HFFc6 (cell line): ENCODE data around the gene GTF2H4. TPM values are rescaled to one million over a fixed set of nuclear protein-coding genes. Genes with fewer than 3 reads are reported as not detected.
A peak's percentile ranks its signal among the peaks of the same experiment; 100 is the strongest.

Source experiments
- DNase-seq: peaks from one replicate; pipeline ENCODE4 v3.0.0-alpha.2; 2018
- H3K27ac Mint-ChIP-seq: 2 replicates; pipeline ENCODE4 v1.8.0; 2020; ENCODE audit warnings: mild to moderate bottlenecking, mixed read lengths
- H3K27me3 Mint-ChIP-seq: 2 replicates; pipeline ENCODE4 v1.8.0; 2021; ENCODE audit warnings: mild to moderate bottlenecking, moderate library complexity, mixed read lengths; ENCODE audit not compliant: insufficient read depth
- H3K36me3 Mint-ChIP-seq: 2 replicates; pipeline ENCODE4 v1.8.0; 2021; ENCODE audit warnings: low read depth, mixed read lengths
- H3K4me1 Mint-ChIP-seq: 2 replicates; pipeline ENCODE4 v1.8.0; 2020; ENCODE audit warnings: low read depth, mixed read lengths
- H3K4me3 Mint-ChIP-seq: 2 replicates; pipeline ENCODE4 v1.8.0; 2020; ENCODE audit warnings: mild to moderate bottlenecking, moderate library complexity, mixed read lengths
- H3K9me3 Mint-ChIP-seq: 2 replicates; pipeline ENCODE4 v1.8.0; 2020; ENCODE audit warnings: mild to moderate bottlenecking, mixed read lengths
- total RNA-seq, 6 experiments: library from RNA; stranded (reverse); fragmentation: NEBNext Ultra II Directional; extraction: Animal tissue kit (Norgen Biotek cat#: 25700); gene quantifications; 2 replicates in 1 of 6; 3 replicates in 5 of 6; pipeline ENCODE4 v1.2.3, GENCODE V29; 2021
- TF ChIP-seq, protein P1 (sequence below): fragments of 200-600 bp; sonication (generic); IDR thresholded peaks from 2 replicates; pipeline ENCODE4 v1.5.0; 2021; ENCODE audit warnings: antibody characterized with exemption, mild to moderate bottlenecking

The GTF2H4 gene
- total RNA-seq, 6 experiments from 2014 or later: 23.9 to 27.1 (median 26.5) TPM

DNA sequence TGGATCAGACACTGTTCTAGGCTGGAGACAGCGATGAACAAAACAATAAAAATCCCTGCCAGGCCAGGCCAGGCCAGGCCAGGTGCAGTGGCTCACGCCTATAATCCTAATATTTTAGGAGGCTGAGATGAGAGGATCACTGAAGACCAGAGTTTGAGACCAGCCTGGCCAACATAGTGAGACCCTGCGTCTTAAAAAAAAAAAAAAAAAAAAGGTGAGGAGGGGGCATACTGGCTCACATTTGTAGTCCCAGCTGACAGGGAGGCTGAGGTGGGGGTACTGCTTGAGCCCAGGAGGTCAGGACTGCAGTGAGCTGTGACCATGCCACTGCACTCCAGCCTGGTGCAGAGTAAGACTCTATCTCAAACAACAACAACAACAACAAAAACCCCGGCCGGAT, 37.3 kb downstream of the GTF2H4 start:
- Mint-ChIP-seq H3K9me3 (no peaks in the 10 kb centered on the region), H3K4me3 (no peak overlapping the region), H3K4me1 (peaks cover 14% of the 10 kb centered on the region), H3K36me3 (no peaks in the 10 kb centered on the region), H3K27me3 (peaks cover 49% of the 10 kb centered on the region), H3K27ac (no peak overlapping the region)
- TF ChIP-seq, protein P1, sequence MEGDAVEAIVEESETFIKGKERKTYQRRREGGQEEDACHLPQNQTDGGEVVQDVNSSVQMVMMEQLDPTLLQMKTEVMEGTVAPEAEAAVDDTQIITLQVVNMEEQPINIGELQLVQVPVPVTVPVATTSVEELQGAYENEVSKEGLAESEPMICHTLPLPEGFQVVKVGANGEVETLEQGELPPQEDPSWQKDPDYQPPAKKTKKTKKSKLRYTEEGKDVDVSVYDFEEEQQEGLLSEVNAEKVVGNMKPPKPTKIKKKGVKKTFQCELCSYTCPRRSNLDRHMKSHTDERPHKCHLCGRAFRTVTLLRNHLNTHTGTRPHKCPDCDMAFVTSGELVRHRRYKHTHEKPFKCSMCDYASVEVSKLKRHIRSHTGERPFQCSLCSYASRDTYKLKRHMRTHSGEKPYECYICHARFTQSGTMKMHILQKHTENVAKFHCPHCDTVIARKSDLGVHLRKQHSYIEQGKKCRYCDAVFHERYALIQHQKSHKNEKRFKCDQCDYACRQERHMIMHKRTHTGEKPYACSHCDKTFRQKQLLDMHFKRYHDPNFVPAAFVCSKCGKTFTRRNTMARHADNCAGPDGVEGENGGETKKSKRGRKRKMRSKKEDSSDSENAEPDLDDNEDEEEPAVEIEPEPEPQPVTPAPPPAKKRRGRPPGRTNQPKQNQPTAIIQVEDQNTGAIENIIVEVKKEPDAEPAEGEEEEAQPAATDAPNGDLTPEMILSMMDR: no peak
- DNase-seq: no peak

DNA sequence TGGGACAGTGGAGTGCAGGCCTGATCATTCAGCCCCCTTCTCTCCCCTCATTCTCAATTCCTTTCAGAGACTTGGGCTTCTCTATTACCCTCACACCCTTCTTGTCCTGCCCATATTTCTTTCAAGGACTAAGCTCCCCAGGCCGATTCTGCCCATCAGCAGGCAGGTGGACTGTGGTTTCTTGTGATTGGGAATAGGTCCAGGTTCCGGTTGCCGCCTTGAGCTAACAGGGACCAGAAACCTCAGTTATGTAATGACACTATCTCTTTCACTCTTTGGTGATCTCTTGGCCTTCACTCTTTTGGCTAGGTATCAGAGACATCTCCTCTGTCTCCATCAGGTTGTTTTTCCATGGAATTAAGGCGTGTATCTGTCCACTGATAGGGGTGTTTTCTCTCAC, 39.2 kb downstream of the GTF2H4 start:
- peaks cover 58% of the 10 kb centered on the region for H3K27me3 Mint-ChIP-seq
- H3K36me3 Mint-ChIP-seq: no peaks in the 10 kb centered on the region
- DNase-seq: no peak
- no peak overlapping the region for H3K4me3 Mint-ChIP-seq
- TF ChIP-seq, protein P1: no peak
- no peak overlapping the region for H3K27ac Mint-ChIP-seq
- H3K9me3 Mint-ChIP-seq: no peaks in the 10 kb centered on the region
- H3K4me1 Mint-ChIP-seq: peaks cover 10% of the 10 kb centered on the region

DNA sequence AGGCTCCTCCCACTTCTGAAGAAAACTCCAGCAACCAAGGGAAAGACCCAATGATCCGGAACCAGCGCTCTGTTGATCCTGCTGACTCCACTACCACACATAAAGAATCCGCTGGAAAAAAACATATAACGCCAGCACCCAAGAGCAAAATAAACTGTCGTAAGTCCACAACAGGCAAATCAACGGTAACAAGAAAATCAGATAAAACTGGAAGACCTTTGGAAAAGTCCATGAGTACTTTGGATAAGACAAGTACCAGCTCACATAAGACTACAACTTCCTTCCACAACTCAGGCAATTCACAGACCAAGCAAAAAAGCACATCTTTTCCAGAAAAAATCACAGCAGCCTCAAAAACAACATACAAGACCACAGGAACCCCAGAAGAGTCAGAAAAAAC, 40.8 kb downstream of the GTF2H4 start:
- no peaks in the 10 kb centered on the region for H3K36me3 Mint-ChIP-seq
- H3K27ac Mint-ChIP-seq: no peak overlapping the region
- no peaks in the 10 kb centered on the region for H3K4me1 Mint-ChIP-seq
- H3K27me3 Mint-ChIP-seq: peaks cover 65% of the 10 kb centered on the region
- no peaks in the 10 kb centered on the region for H3K9me3 Mint-ChIP-seq
- no peak for DNase-seq
- no peak overlapping the region for H3K4me3 Mint-ChIP-seq
- TF ChIP-seq, protein P1: no peak

DNA sequence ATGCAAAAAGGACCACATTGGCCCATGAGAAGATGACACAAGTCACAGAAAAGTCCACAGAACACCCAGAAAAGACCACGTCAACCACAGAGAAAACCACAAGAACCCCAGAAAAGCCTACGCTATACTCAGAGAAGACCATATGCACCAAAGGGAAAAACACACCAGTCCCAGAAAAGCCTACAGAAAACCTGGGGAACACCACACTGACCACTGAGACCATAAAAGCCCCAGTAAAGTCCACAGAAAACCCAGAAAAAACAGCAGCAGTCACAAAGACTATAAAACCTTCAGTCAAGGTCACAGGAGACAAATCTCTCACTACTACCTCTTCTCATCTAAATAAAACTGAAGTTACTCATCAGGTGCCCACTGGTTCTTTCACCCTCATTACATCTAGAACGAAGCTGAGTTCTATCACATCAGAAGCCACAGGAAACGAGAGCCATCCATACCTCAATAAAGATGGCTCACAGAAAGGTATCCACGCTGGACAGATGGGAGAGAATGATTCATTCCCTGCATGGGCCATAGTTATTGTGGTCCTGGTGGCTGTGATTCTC, 44.0 kb downstream of the GTF2H4 start:
- TF ChIP-seq, protein P1: no peak
- H3K9me3 Mint-ChIP-seq: no peaks in the 10 kb centered on the region
- peaks cover 6% of the 10 kb centered on the region for H3K4me1 Mint-ChIP-seq
- H3K27ac Mint-ChIP-seq: no peak overlapping the region
- peaks cover 76% of the 10 kb centered on the region for H3K27me3 Mint-ChIP-seq
- H3K36me3 Mint-ChIP-seq: no peaks in the 10 kb centered on the region
- H3K4me3 Mint-ChIP-seq: no peak overlapping the region
- DNase-seq: no peak

DNA sequence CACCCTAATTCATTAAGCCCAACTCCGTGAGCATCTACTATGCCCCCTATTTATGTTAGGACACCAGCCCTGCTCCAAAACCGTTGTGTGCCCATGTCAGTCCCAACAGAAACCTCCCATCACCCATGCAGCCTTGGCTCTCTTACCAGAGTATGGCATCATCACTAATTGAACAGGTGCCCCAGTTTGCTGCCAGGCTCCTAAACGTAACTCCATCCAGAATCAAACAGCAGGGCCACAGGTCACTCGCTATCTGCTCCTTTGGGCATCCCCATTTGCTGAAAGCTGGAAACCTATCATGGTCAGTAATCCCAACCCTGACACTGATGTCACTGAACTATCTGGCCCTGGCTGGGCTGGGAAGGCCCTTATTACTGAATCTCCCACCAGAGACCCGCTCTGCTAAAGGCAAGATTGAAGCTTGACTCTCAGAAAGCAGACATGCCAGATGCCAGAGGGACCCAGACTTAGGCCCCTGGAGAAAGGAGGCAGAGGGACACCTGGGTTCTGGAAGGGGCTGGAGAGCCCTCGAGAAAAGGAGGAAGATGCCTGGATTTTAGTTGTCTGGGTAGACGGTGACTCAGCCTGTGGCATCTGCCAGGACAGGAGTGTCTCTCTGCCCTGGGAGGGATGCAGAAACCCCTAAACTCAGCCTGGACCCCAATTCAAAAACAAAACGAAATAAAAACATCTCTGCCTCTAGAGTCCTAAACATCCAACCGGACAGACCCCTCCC, 46.8 kb downstream of the GTF2H4 start:
- TF ChIP-seq, protein P1: no peak
- H3K27ac Mint-ChIP-seq: peak overlapping the region; percentile 12; the same call in 1 of the 2 replicates
- peaks cover 6% of the 10 kb centered on the region for H3K4me1 Mint-ChIP-seq
- H3K36me3 Mint-ChIP-seq: no peaks in the 10 kb centered on the region
- peaks cover 67% of the 10 kb centered on the region for H3K27me3 Mint-ChIP-seq
- H3K4me3 Mint-ChIP-seq: peak overlapping the region; percentile 70
- H3K9me3 Mint-ChIP-seq: no peaks in the 10 kb centered on the region
- DNase-seq: no peak
